ENCODE measurements around the gene RHBDL2.
"Not testable (repeated sequence)": the region's sequence is repeated elsewhere in the genome, so short reads cannot be mapped to it uniquely, and the experiment has no call there.

RHBDL2 gene

GRCh38 chr1:38917337-38917736 is 24.3 kb downstream of the RHBDL2 start:
- Mint-ChIP-seq H3K9me3 (no peaks in the 10 kb centered on the region), H3K36me3 (ENCODE audit: low read depth) (no peaks in the 10 kb centered on the region), H3K4me1 (ENCODE audit: low read depth) (no peaks in the 10 kb centered on the region)

GRCh38 chr1:38915352-38915948 is 26.2 kb downstream of the RHBDL2 start:
- no peak overlapping the region for H3K27ac Mint-ChIP-seq
- H3K4me3 Mint-ChIP-seq, result no peak overlapping the region
- H3K9me3 Mint-ChIP-seq, result no peaks in the 10 kb centered on the region
- no peaks in the 10 kb centered on the region for H3K27me3 Mint-ChIP-seq (ENCODE audit: low read depth)
- no peaks in the 10 kb centered on the region for H3K4me1 Mint-ChIP-seq (ENCODE audit: low read depth)
- H3K36me3 Mint-ChIP-seq (ENCODE audit: low read depth), result no peaks in the 10 kb centered on the region

More at GRCh38 chr1:38917337-38917736, 24.3 kb downstream of the RHBDL2 start:
- H3K27me3 Mint-ChIP-seq (ENCODE audit: low read depth), result no peaks in the 10 kb centered on the region
- no peak overlapping the region for H3K27ac Mint-ChIP-seq
- H3K4me3 Mint-ChIP-seq, result no peak overlapping the region

- H3K4me3 Mint-ChIP-seq; H3K9me3 Mint-ChIP-seq; H3K36me3 Mint-ChIP-seq (ENCODE audit: low read depth); H3K27ac Mint-ChIP-seq; H3K27me3 Mint-ChIP-seq (ENCODE audit: low read depth); H3K4me1 Mint-ChIP-seq (ENCODE audit: low read depth): not testable (repeated sequence)
Observed at GRCh38 chr1:38914908-38915307, 26.7 kb downstream of the RHBDL2 start.

GRCh38 chr1:38908821-38909220 is 32.8 kb downstream of the RHBDL2 start:
- H3K27me3 Mint-ChIP-seq (ENCODE audit: low read depth), result no peaks in the 10 kb centered on the region
- H3K4me3 Mint-ChIP-seq, result no peak overlapping the region
- H3K27ac Mint-ChIP-seq, result no peak overlapping the region

GRCh38 chr1:38905985-38906384 is 35.6 kb downstream of the RHBDL2 start:
- H3K9me3 Mint-ChIP-seq, result peaks cover 5% of the 10 kb centered on the region
- no peak overlapping the region for H3K27ac Mint-ChIP-seq
- H3K4me1 Mint-ChIP-seq (ENCODE audit: low read depth), result no peaks in the 10 kb centered on the region
- no peaks in the 10 kb centered on the region for H3K36me3 Mint-ChIP-seq (ENCODE audit: low read depth)
- H3K27me3 Mint-ChIP-seq (ENCODE audit: low read depth), result no peaks in the 10 kb centered on the region
- H3K4me3 Mint-ChIP-seq, result no peak overlapping the region

More at GRCh38 chr1:38908821-38909220, 32.8 kb downstream of the RHBDL2 start:
- Mint-ChIP-seq H3K4me1 (ENCODE audit: low read depth) (no peaks in the 10 kb centered on the region), H3K9me3 (peaks cover 5% of the 10 kb centered on the region), H3K36me3 (ENCODE audit: low read depth) (no peaks in the 10 kb centered on the region)

GRCh38 chr1:38899560-38899959 is 42.1 kb downstream of the RHBDL2 start:
- Mint-ChIP-seq H3K27ac (no peak overlapping the region), H3K36me3 (ENCODE audit: low read depth) (no peaks in the 10 kb centered on the region), H3K27me3 (ENCODE audit: low read depth) (no peaks in the 10 kb centered on the region), H3K9me3 (no peaks in the 10 kb centered on the region), H3K4me1 (ENCODE audit: low read depth) (no peaks in the 10 kb centered on the region), H3K4me3 (no peak overlapping the region)

GRCh38 chr1:38898653-38899230 is 42.9 kb downstream of the RHBDL2 start:
- Mint-ChIP-seq H3K27ac (no peak overlapping the region), H3K9me3 (no peaks in the 10 kb centered on the region), H3K36me3 (ENCODE audit: low read depth) (no peaks in the 10 kb centered on the region), H3K27me3 (ENCODE audit: low read depth) (no peaks in the 10 kb centered on the region), H3K4me1 (ENCODE audit: low read depth) (no peaks in the 10 kb centered on the region), H3K4me3 (no peak overlapping the region)

GRCh38 chr1:38896169-38896568 is 45.5 kb downstream of the RHBDL2 start:
- no peak overlapping the region for H3K4me3 Mint-ChIP-seq
- H3K36me3 Mint-ChIP-seq (ENCODE audit: low read depth), result no peaks in the 10 kb centered on the region
- no peaks in the 10 kb centered on the region for H3K9me3 Mint-ChIP-seq
- H3K27me3 Mint-ChIP-seq (ENCODE audit: low read depth), result no peaks in the 10 kb centered on the region
- H3K4me1 Mint-ChIP-seq (ENCODE audit: low read depth), result no peaks in the 10 kb centered on the region
- no peak overlapping the region for H3K27ac Mint-ChIP-seq

- Mint-ChIP-seq H3K36me3 (ENCODE audit: low read depth) (no peaks in the 10 kb centered on the region), H3K4me3 (no peak overlapping the region), H3K4me1 (ENCODE audit: low read depth) (no peaks in the 10 kb centered on the region)
Observed at GRCh38 chr1:38892976-38893375, 48.7 kb downstream of the RHBDL2 start.

GRCh38 chr1:38891753-38892152 is 49.9 kb downstream of the RHBDL2 start:
- Mint-ChIP-seq H3K4me1 (ENCODE audit: low read depth) (no peaks in the 10 kb centered on the region), H3K4me3 (no peak overlapping the region), H3K27me3 (ENCODE audit: low read depth) (peaks cover 12% of the 10 kb centered on the region), H3K36me3 (ENCODE audit: low read depth) (no peaks in the 10 kb centered on the region), H3K27ac (no peak overlapping the region), H3K9me3 (no peaks in the 10 kb centered on the region)

More at GRCh38 chr1:38892976-38893375, 48.7 kb downstream of the RHBDL2 start:
- peaks cover 10% of the 10 kb centered on the region for H3K27me3 Mint-ChIP-seq (ENCODE audit: low read depth)
- no peak overlapping the region for H3K27ac Mint-ChIP-seq
- no peaks in the 10 kb centered on the region for H3K9me3 Mint-ChIP-seq

- H3K27ac Mint-ChIP-seq, result no peak overlapping the region
- no peaks in the 10 kb centered on the region for H3K9me3 Mint-ChIP-seq
- H3K4me1 Mint-ChIP-seq (ENCODE audit: low read depth), result no peaks in the 10 kb centered on the region
- no peak overlapping the region for H3K4me3 Mint-ChIP-seq
- H3K27me3 Mint-ChIP-seq (ENCODE audit: low read depth), result peaks cover 25% of the 10 kb centered on the region
- no peaks in the 10 kb centered on the region for H3K36me3 Mint-ChIP-seq (ENCODE audit: low read depth)
Observed at GRCh38 chr1:38889589-38889988, 52.0 kb downstream of the RHBDL2 start.

- Mint-ChIP-seq H3K9me3 (no peaks in the 10 kb centered on the region), H3K4me3 (no peak overlapping the region), H3K4me1 (ENCODE audit: low read depth) (no peaks in the 10 kb centered on the region), H3K36me3 (ENCODE audit: low read depth) (no peaks in the 10 kb centered on the region), H3K27ac (no peak overlapping the region), H3K27me3 (ENCODE audit: low read depth) (peaks cover 25% of the 10 kb centered on the region)
Observed at GRCh38 chr1:38888423-38889333, 53.0 kb downstream of the RHBDL2 start.

- Mint-ChIP-seq H3K4me3 (no peak overlapping the region), H3K27me3 (ENCODE audit: low read depth) (peaks cover 25% of the 10 kb centered on the region), H3K4me1 (ENCODE audit: low read depth) (no peaks in the 10 kb centered on the region), H3K9me3 (no peaks in the 10 kb centered on the region), H3K36me3 (ENCODE audit: low read depth) (no peaks in the 10 kb centered on the region), H3K27ac (no peak overlapping the region)
Observed at GRCh38 chr1:38885092-38885491, 56.5 kb downstream of the RHBDL2 start.

GRCh38 chr1:38881487-38881886 is 60.1 kb downstream of the RHBDL2 start, which contains the start of gene GJA9:
TSS of gene GJA9 (minus strand) at chr1:38881587. CDS start at chr1:38876098, 5,489 bp downstream.
- H3K9me3 Mint-ChIP-seq, result no peaks in the 10 kb centered on the region

GRCh38 chr1:38875811-38876210 is 65.8 kb downstream of the RHBDL2 start:
- no peaks in the 10 kb centered on the region for H3K27me3 Mint-ChIP-seq (ENCODE audit: low read depth)
- no peak overlapping the region for H3K4me3 Mint-ChIP-seq
- no peak overlapping the region for H3K27ac Mint-ChIP-seq
- H3K4me1 Mint-ChIP-seq (ENCODE audit: low read depth), result peaks cover 15% of the 10 kb centered on the region
- H3K36me3 Mint-ChIP-seq (ENCODE audit: low read depth), result no peaks in the 10 kb centered on the region
- no peaks in the 10 kb centered on the region for H3K9me3 Mint-ChIP-seq

More at GRCh38 chr1:38881487-38881886, 60.1 kb downstream of the RHBDL2 start, which contains the start of gene GJA9:
- Mint-ChIP-seq H3K4me3 (no peak within 1 kb of the TSS), H3K27ac (no peak within 1 kb of the TSS), H3K4me1 (ENCODE audit: low read depth) (no peaks in the 10 kb centered on the region), H3K36me3 (ENCODE audit: low read depth) (no peaks in the 10 kb centered on the region), H3K27me3 (ENCODE audit: low read depth) (peaks cover 10% of the 10 kb centered on the region)
